ENCODE results near the gene LIFR. TPM values are rescaled to one million over a fixed set of nuclear protein-coding genes. Genes with fewer than 3 reads are reported as not detected.

The LIFR gene
- total RNA-seq, 2 donors from 2014 or later = 81.7 to 85.9 TPM

GRCh38 chr5:38528162-38528703 is 28.2 kb downstream of the LIFR start:
- Mint-ChIP-seq H3K27me3 (ENCODE audit: insufficient read depth) (no peaks in the 10 kb centered on the region), H3K36me3 (ENCODE audit: low read depth) (peaks cover 45% of the 10 kb centered on the region), H3K9me3 (peaks cover 11% of the 10 kb centered on the region), H3K4me3 (no peak overlapping the region), H3K4me1 (peaks cover 24% of the 10 kb centered on the region), H3K27ac (no peak overlapping the region)
- Histone ChIP-seq H3K4me1 (ENCODE audit: control insufficient read depth, insufficient read depth, low read length) (peaks cover 4% of the 10 kb centered on the region), H3K9me3 (ENCODE audit: control insufficient read depth, low read length) (no peaks in the 10 kb centered on the region), H3K4me3 (ENCODE audit: low read length) (no peak overlapping the region), H3K27me3 (ENCODE audit: control insufficient read depth, insufficient read depth, low read length, poor library complexity, severe bottlenecking) (no peaks in the 10 kb centered on the region), H3K36me3 (ENCODE audit: control insufficient read depth, insufficient read depth, low read length) (peaks cover 86% of the 10 kb centered on the region), H3K27ac (ENCODE audit: low read depth, low read length) (no peak overlapping the region), H3K9ac (ENCODE audit: extremely low read depth, low read length, poor library complexity, severe bottlenecking) (no peak overlapping the region)
- no peak for DNase-seq
- TF ChIP-seq CTCF (conservative IDR thresholded peaks at IDR 0.05) = peak; percentile 47
- WGBS, 2 experiments (ENCODE audit: insufficient coverage in 1 of 2, insufficient read length in 1 of 2) = 78 to 89% methylated on average over 3 of the region's 3 CpGs

GRCh38 chr5:38527475-38527874 is 29.0 kb downstream of the LIFR start:
- H3K4me3 Mint-ChIP-seq = no peak overlapping the region
- WGBS, 2 experiments (ENCODE audit: insufficient coverage in 1 of 2, insufficient read length in 1 of 2) = 95 to 100% methylated on average over 2 of the region's 2 CpGs
- peaks cover 88% of the 10 kb centered on the region for H3K36me3 ChIP-seq (ENCODE audit: control insufficient read depth, insufficient read depth, low read length)
- H3K27ac ChIP-seq (ENCODE audit: low read depth, low read length) = no peak overlapping the region
- peaks cover 11% of the 10 kb centered on the region for H3K9me3 Mint-ChIP-seq
- no peak overlapping the region for H3K27ac Mint-ChIP-seq
- no peaks in the 10 kb centered on the region for H3K9me3 ChIP-seq (ENCODE audit: control insufficient read depth, low read length)
- no peaks in the 10 kb centered on the region for H3K27me3 ChIP-seq (ENCODE audit: control insufficient read depth, insufficient read depth, low read length, poor library complexity, severe bottlenecking)
- H3K36me3 Mint-ChIP-seq (ENCODE audit: low read depth) = peaks cover 50% of the 10 kb centered on the region
- DNase-seq = no peak
- TF ChIP-seq CTCF (conservative IDR thresholded peaks at IDR 0.05) = no peak
- H3K27me3 Mint-ChIP-seq (ENCODE audit: insufficient read depth) = no peaks in the 10 kb centered on the region
- H3K4me1 ChIP-seq (ENCODE audit: control insufficient read depth, insufficient read depth, low read length) = no peaks in the 10 kb centered on the region
- peaks cover 19% of the 10 kb centered on the region for H3K4me1 Mint-ChIP-seq
- H3K4me3 ChIP-seq (ENCODE audit: low read length) = no peak overlapping the region
- H3K9ac ChIP-seq (ENCODE audit: extremely low read depth, low read length, poor library complexity, severe bottlenecking) = no peak overlapping the region

GRCh38 chr5:38524022-38524421 is 32.4 kb downstream of the LIFR start:
- DNase-seq = no peak
- 93 to 95% methylated on average over 3 of the region's 3 CpGs for WGBS, 2 experiments (ENCODE audit: insufficient coverage in 1 of 2, insufficient read length in 1 of 2)
- no peak overlapping the region for H3K27ac Mint-ChIP-seq
- Histone ChIP-seq H3K27ac (ENCODE audit: low read depth, low read length) (no peak overlapping the region), H3K27me3 (ENCODE audit: control insufficient read depth, insufficient read depth, low read length, poor library complexity, severe bottlenecking) (no peaks in the 10 kb centered on the region), H3K9me3 (ENCODE audit: control insufficient read depth, low read length) (no peaks in the 10 kb centered on the region), H3K36me3 (ENCODE audit: control insufficient read depth, insufficient read depth, low read length) (peaks cover 100% of the 10 kb centered on the region), H3K4me3 (ENCODE audit: low read length) (no peak overlapping the region), H3K9ac (ENCODE audit: extremely low read depth, low read length, poor library complexity, severe bottlenecking) (no peak overlapping the region), H3K4me1 (ENCODE audit: control insufficient read depth, insufficient read depth, low read length) (no peaks in the 10 kb centered on the region)
- no peaks in the 10 kb centered on the region for H3K27me3 Mint-ChIP-seq (ENCODE audit: insufficient read depth)
- no peaks in the 10 kb centered on the region for H3K9me3 Mint-ChIP-seq
- H3K4me3 Mint-ChIP-seq = no peak overlapping the region
- no peak for TF ChIP-seq CTCF (conservative IDR thresholded peaks at IDR 0.05)
- H3K4me1 Mint-ChIP-seq = peaks cover 13% of the 10 kb centered on the region
- peaks cover 72% of the 10 kb centered on the region for H3K36me3 Mint-ChIP-seq (ENCODE audit: low read depth)

Measured in endodermal cell (in vitro differentiated cells).